Erythroblast (primary cell): Measurements from ENCODE around the gene ADCK1.

Experiments used
- DNase-seq, 2 experiments: peaks; one replicate each; lab custom pipeline; 2025; lab: John Stamatoyannopoulos, UW
- GATA1 ChIP-seq: IDR thresholded peaks from 2 replicates; pipeline ENCODE4 v1.6.1; 2011; ENCODE audit warnings: low read depth, mild to moderate bottlenecking, control low read depth, low read length, moderate library complexity
- POLR2A ChIP-seq: IDR thresholded peaks from 2 replicates; pipeline ENCODE4 v1.6.1; 2011; ENCODE audit warnings: mild to moderate bottlenecking, low read length

ADCK1 gene

GRCh38 chr14:77947372-77947771 is 147.5 kb downstream of the ADCK1 start:
- TF ChIP-seq GATA1 (no peak), POLR2A (no peak)
- DNase-seq: no peak

- DNase-seq: no peak
- no peak for TF ChIP-seq POLR2A
- no peak for TF ChIP-seq GATA1
Measured at GRCh38 chr14:77950371-77951063, 150.6 kb downstream of the ADCK1 start.

DNA sequence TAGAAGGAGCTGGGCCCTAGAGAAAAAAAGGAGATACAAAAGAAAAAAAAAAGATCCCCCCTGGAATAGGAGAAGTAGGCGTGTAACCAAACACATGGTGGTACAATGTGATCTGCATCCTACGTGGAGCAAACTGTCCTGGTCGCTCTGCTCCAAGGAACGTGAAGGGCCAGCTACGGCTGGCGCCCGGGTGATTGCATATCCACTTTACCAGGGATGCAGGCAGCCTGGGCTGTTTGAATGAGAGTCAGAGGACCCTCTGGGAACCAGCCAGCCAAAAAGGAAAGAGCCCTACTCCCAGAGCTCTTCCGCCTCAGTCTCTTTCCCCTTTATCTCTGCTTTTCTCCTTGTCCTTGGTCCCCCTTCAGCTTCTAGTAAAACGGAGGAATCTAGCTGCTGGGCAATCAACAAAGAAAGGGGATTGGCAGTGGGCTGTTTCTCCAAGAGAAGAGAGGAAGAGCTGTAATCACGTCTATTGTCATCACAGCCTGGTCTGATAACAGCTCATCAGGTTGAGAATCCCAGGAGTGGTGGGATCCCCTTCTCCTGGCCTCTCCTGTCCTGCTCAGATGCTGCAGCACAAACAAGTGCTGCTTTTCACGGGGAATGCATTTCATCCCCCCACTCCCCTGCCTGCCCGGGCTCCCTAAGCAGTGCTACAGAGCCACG is 156.0 kb downstream of the ADCK1 start:
- TF ChIP-seq GATA1: no peak
- no peak for TF ChIP-seq POLR2A
- DNase-seq: no peak

GRCh38 chr14:77959686-77960085 is 159.8 kb downstream of the ADCK1 start:
- DNase-seq: peak in 1 of 2 experiments; percentile 12

DNA sequence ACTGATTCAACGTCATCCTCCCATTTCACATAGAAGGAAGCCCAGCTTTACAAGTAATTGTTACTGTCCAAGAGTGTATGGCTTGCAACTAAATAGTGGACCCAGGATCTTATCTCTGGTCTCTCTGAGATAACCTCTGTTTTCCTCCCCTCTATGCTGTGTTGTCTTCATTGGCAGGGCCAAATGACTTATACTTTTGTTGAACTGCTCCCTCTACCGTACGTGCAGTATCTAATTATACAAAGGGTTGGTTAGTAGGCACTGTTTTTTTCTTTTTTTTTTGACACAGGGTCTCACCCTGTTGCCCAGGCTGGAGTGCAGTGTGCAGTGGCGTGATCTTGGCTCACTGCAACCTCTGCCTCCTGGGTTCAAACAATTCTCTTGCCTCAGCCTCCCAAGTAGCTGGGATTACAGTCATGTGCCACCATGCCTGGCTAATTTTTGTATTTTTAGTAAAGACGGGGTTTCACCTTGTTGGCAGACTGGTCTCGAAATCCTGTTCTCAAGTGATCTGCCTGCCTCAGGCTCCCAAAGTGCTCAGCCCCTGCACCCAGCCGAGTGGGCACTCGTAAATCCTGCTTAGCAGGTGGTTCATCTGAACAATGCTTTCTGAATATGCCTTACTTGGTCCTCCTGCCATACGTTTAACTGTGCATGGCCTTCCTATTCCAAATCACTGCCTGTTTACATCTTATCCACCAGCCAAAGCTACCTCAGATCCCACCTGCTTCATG is 162.1 kb downstream of the ADCK1 start:
- no peak for TF ChIP-seq POLR2A
- TF ChIP-seq GATA1: no peak
- peak; percentile 4 to 41 for DNase-seq

GRCh38 chr14:77962731-77963520 is 163.0 kb downstream of the ADCK1 start:
- DNase-seq: no peak
- TF ChIP-seq POLR2A: no peak
- TF ChIP-seq GATA1: no peak

DNA sequence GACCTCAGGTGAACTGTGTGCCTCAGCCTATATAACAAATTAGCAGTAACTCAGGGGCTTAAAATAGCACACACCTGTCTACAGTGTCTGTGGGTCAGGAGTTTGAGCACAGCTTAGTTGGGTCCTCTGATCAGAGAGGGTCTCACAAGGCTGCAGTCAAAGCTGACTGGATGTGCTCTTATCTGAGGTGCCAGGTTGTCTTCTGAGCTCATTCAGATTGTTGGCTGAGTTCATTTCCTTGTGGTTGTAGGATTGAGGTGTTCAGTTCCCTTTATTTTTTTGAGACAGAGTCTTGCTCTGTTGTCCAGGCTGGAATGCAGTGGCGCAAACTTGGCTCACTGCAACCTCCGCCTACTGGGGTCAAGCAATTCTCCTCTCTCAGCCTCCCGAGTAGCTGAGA is 164.7 kb downstream of the ADCK1 start:
- TF ChIP-seq POLR2A (no peak), GATA1 (no peak)
- DNase-seq: peak in 1 of 2 experiments; percentile 19

- no peak for DNase-seq
- TF ChIP-seq GATA1 (no peak), POLR2A (no peak)
Measured at GRCh38 chr14:77965050-77965449, 165.1 kb downstream of the ADCK1 start.

DNA sequence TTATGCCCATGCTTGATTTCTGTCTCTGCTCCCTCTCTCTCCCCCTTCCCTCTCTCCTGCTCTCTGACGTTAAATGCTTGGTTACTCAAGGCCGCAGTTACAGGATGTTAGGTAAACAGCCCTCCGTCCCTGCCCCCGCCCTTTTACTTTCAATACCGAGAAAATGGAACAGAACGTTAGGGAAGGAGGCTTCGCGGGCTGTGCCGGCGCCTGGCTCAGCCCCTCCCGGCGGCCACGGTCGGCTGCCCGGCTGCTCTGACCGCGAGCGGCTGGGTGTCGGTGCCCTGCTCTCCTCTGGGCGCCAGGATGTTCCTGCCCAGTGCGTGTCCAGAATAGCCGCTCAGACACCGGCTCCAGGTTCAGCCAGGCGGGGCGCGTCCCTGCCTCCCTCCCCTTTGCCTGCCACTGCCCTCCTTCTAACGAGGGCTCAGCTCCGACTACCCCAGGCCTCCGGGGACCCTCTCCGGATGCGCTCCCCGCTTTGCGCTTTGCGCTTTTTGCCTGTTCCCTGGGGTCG is 166.1 kb downstream of the ADCK1 start:
- DNase-seq: peak; percentile 55 to 58
- TF ChIP-seq GATA1: no peak
- TF ChIP-seq POLR2A: peak; percentile 30

- TF ChIP-seq GATA1 (no peak), POLR2A (no peak)
- DNase-seq: no peak
Measured at GRCh38 chr14:77967110-77967509, 167.2 kb downstream of the ADCK1 start.

- TF ChIP-seq GATA1: no peak
- no peak for TF ChIP-seq POLR2A
- peak in 1 of 2 experiments; percentile 5 for DNase-seq
Measured at GRCh38 chr14:77970646-77971045, 170.7 kb downstream of the ADCK1 start.

DNA sequence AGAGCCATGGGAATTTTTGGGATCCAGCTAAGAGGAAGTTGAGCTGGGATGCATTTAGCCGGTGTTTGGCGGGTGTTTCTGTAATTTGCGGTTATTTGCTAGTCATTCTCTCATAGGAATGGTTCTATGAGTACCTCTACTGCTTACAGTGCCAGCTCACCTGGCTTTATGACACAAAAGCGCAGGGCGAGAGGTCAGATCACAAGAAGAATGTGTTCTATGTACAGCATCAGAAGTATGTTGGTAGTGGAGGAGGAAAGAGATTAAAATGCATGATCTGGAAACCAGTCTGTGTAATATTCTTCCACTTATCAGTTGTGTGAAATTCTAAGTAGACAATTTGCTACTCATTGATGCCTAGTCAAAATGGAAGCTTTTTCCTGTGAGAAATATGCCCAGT is 173.3 kb downstream of the ADCK1 start:
- TF ChIP-seq GATA1 (no peak), POLR2A (no peak)
- DNase-seq: no peak

DNA sequence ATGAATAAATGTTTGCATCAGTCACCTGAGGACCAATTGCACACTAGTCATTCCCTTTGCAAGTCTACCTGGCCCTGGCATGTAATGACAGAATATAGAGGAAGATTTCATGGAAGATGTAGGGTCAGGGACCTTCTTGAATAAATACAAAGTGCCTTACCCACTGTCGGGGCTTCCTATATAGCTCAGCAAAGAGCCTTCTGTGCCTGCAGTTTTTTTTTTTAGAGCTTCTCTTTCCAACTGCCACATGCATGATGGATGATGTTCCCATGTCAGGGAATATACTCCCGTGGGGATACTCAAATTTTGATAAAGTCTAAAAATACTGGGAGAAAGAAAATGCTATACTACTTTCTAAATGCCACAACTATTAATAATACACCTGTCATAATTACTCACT is 176.7 kb downstream of the ADCK1 start:
- no peak for DNase-seq
- no peak for TF ChIP-seq POLR2A
- TF ChIP-seq GATA1: no peak

DNA sequence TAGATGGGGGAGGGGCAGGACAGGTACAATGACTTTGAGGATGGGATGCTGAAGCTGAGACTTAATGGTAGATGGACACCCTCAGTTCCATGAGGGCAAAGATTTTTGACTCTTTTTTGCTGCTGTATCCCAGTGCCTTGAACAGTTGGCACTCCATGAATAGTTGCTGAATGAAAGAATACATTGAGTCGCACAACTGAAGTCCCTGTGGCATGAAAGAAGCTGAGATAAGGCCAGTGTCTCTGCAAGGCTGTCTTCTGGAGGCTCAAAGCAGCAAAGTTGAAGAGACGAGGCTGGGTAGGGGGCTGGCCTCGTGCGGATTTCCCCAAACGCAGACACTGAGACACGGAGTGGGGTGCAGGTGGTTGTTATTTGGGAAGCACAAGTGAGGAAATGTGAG is 179.3 kb downstream of the ADCK1 start:
- no peak for TF ChIP-seq POLR2A
- TF ChIP-seq GATA1: no peak

More for the DNA sequence above, 179.3 kb downstream of the ADCK1 start:
- DNase-seq: no peak
